H7 (cell line): ENCODE measurements around the gene MSANTD3. TPM values are rescaled to one million over a fixed set of nuclear protein-coding genes. Genes with fewer than 3 reads are reported as not detected.
A peak's percentile ranks its signal among the peaks of the same experiment; 100 is the strongest.
"Not testable (repeated sequence)": the region's sequence is repeated elsewhere in the genome, so short reads cannot be mapped to it uniquely, and the experiment has no call there.

Experiments
- DNase-seq: peaks from one replicate; pipeline ENCODE4 v3.0.0; 2012
- H3K27me3 ChIP-seq: 2 replicates; pipeline ENCODE4 v1.6.0; 2011; ENCODE audit warnings: mild to moderate bottlenecking, low read length; ENCODE audit not compliant: control insufficient read depth, insufficient read depth
- H3K36me3 ChIP-seq: replicated peaks from 2 replicates; pipeline ENCODE4 v1.5.1; 2011; ENCODE audit warnings: low read length; ENCODE audit not compliant: control insufficient read depth, insufficient read depth
- H3K4me3 ChIP-seq: 2 replicates; pipeline ENCODE4 v1.5.1; 2011; ENCODE audit warnings: low read depth, mild to moderate bottlenecking, control low read depth, low read length, moderate library complexity; ENCODE audit not compliant: insufficient read depth
- total RNA-seq: library from RNA; depleted of rRNA; stranded (reverse); fragments of >200 nt; shearing (Covaris generic); gene quantifications from 2 replicates; pipeline ENCODE4 v1.2.3, GENCODE V29; 2014

The MSANTD3 gene
- total RNA-seq, 1 experiment from 2014 or later = 36.9 TPM

GRCh38 chr9:100417815-100418214 lies 9.1 kb upstream of the MSANTD3 start:
- no peaks in the 10 kb centered on the region for H3K36me3 ChIP-seq
- H3K27me3 ChIP-seq = no peaks in the 10 kb centered on the region
- no peak for DNase-seq
- no peak overlapping the region for H3K4me3 ChIP-seq

GRCh38 chr9:100419166-100419565 lies 7.8 kb upstream of the MSANTD3 start:
- H3K36me3 ChIP-seq = no peaks in the 10 kb centered on the region
- no peak for DNase-seq
- H3K4me3 ChIP-seq = no peak overlapping the region
- H3K27me3 ChIP-seq = no peaks in the 10 kb centered on the region

- not testable (repeated sequence) for H3K36me3 ChIP-seq, H3K27me3 ChIP-seq, DNase-seq, H3K4me3 ChIP-seq
Measured at GRCh38 chr9:100421116-100421515, 5.8 kb upstream of the MSANTD3 start.

GRCh38 chr9:100425758-100426157 lies 1.2 kb upstream of the MSANTD3 start:
- DNase-seq = no peak
- Histone ChIP-seq H3K4me3 (no peak overlapping the region), H3K36me3 (no peaks in the 10 kb centered on the region), H3K27me3 (no peaks in the 10 kb centered on the region)

GRCh38 chr9:100426189-100426529 lies 784 bp upstream of the MSANTD3 start:
- no peak overlapping the region; the same call in none of the 2 replicates for H3K4me3 ChIP-seq
- no peaks in the 10 kb centered on the region for H3K27me3 ChIP-seq
- H3K36me3 ChIP-seq = no peaks in the 10 kb centered on the region
- no peak for DNase-seq

- no peak for DNase-seq
Measured at GRCh38 chr9:100427366-100428263, 672 bp downstream of the MSANTD3 start.

GRCh38 chr9:100428871-100429654 lies 2.1 kb downstream of the MSANTD3 start:
- DNase-seq = no peak
- Histone ChIP-seq H3K36me3 (no peaks in the 10 kb centered on the region), H3K27me3 (no peaks in the 10 kb centered on the region), H3K4me3 (no peak overlapping the region)

More at GRCh38 chr9:100427366-100428263, 672 bp downstream of the MSANTD3 start:
- Histone ChIP-seq H3K27me3 (no peaks in the 10 kb centered on the region), H3K36me3 (no peaks in the 10 kb centered on the region), H3K4me3 (peak overlapping the region; percentile 82)

- no peaks in the 10 kb centered on the region for H3K27me3 ChIP-seq
- H3K36me3 ChIP-seq = no peaks in the 10 kb centered on the region; the same call in 1 of the 2 replicates
- H3K4me3 ChIP-seq = no peak overlapping the region
- no peak for DNase-seq
Measured at GRCh38 chr9:100430286-100430940, 3.5 kb downstream of the MSANTD3 start.

GRCh38 chr9:100431886-100432285 lies 4.9 kb downstream of the MSANTD3 start:
- H3K36me3 ChIP-seq = no peaks in the 10 kb centered on the region; the same call in 1 of the 2 replicates
- H3K27me3 ChIP-seq = no peaks in the 10 kb centered on the region

GRCh38 chr9:100432736-100433135 lies 5.8 kb downstream of the MSANTD3 start:
- Histone ChIP-seq H3K36me3 (no peaks in the 10 kb centered on the region; the same call in 1 of the 2 replicates), H3K27me3 (no peaks in the 10 kb centered on the region), H3K4me3 (no peak overlapping the region)
- DNase-seq = no peak

More at GRCh38 chr9:100431886-100432285, 4.9 kb downstream of the MSANTD3 start:
- DNase-seq = no peak
- H3K4me3 ChIP-seq = no peak overlapping the region

- H3K27me3 ChIP-seq = no peaks in the 10 kb centered on the region
- no peaks in the 10 kb centered on the region; the same call in 1 of the 2 replicates for H3K36me3 ChIP-seq
- no peak overlapping the region for H3K4me3 ChIP-seq
- DNase-seq = no peak
Measured at GRCh38 chr9:100436571-100436970, 9.6 kb downstream of the MSANTD3 start.

GRCh38 chr9:100437860-100438805 lies 11.2 kb downstream of the MSANTD3 start:
- H3K27me3 ChIP-seq = no peaks in the 10 kb centered on the region
- H3K4me3 ChIP-seq = no peak overlapping the region
- no peaks in the 10 kb centered on the region; the same call in 1 of the 2 replicates for H3K36me3 ChIP-seq
- peak; percentile 54 for DNase-seq

- 0 out of 2 replicates have a peak, but pooled peaks cover 1% of the 10 kb centered on the region for H3K36me3 ChIP-seq
- H3K27me3 ChIP-seq = no peaks in the 10 kb centered on the region
- no peak overlapping the region for H3K4me3 ChIP-seq
- DNase-seq = no peak
Measured at GRCh38 chr9:100440071-100440470, 13.1 kb downstream of the MSANTD3 start.
